ENCODE results near the gene TMEM63B.
A peak's percentile ranks its signal among the peaks of the same experiment; 100 is the strongest.

GRCh38 chr6:44096612-44097011, 30.7 kb upstream of the TMEM63B start:
- TF ChIP-seq, protein P1, sequence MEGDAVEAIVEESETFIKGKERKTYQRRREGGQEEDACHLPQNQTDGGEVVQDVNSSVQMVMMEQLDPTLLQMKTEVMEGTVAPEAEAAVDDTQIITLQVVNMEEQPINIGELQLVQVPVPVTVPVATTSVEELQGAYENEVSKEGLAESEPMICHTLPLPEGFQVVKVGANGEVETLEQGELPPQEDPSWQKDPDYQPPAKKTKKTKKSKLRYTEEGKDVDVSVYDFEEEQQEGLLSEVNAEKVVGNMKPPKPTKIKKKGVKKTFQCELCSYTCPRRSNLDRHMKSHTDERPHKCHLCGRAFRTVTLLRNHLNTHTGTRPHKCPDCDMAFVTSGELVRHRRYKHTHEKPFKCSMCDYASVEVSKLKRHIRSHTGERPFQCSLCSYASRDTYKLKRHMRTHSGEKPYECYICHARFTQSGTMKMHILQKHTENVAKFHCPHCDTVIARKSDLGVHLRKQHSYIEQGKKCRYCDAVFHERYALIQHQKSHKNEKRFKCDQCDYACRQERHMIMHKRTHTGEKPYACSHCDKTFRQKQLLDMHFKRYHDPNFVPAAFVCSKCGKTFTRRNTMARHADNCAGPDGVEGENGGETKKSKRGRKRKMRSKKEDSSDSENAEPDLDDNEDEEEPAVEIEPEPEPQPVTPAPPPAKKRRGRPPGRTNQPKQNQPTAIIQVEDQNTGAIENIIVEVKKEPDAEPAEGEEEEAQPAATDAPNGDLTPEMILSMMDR (IDR thresholded peaks at IDR 0.05): peak; percentile 63 to 91 (median 86)
- no peak for TF ChIP-seq POLR2A (IDR thresholded peaks at IDR 0.05)
- TF ChIP-seq POLR2AphosphoS5 (IDR thresholded peaks at IDR 0.05): no peak
- TF ChIP-seq EP300 (IDR thresholded peaks at IDR 0.05): no peak
